H1 (cell line): ENCODE data around the gene PTPN1. TPM values are rescaled to one million over a fixed set of nuclear protein-coding genes. Genes with fewer than 3 reads are reported as not detected.

Experiments
- BRCA1 ChIP-seq: IDR thresholded peaks from 2 replicates; pipeline ENCODE4 v1.6.1; 2012; ENCODE audit warnings: low read depth, low read length, improper control_type of control experiment
- HDAC2 ChIP-seq, 2 experiments: fragments of 300-600 bp in 1 of 2; sonication (generic) in 1 of 2; IDR thresholded peaks; 2 replicates each; pipeline ENCODE4 v1.6.1; 2011 to 2012; ENCODE audit warnings: low read depth in 2 of 2, low read length in 2 of 2, mild to moderate bottlenecking in 2 of 2, moderate library complexity in 2 of 2, borderline replicate concordance in 1 of 2, inconsistent platforms in 1 of 2
- SUZ12 ChIP-seq: fragments of 200-600 bp; sonication (generic); IDR thresholded peaks from 2 replicates; pipeline ENCODE4 v1.6.1; 2012; ENCODE audit warnings: mild to moderate bottlenecking, inconsistent platforms, low read length, moderate library complexity, mixed read lengths
- TAF1 ChIP-seq: IDR thresholded peaks from 2 replicates; pipeline ENCODE4 v1.6.1; 2011; ENCODE audit warnings: mild to moderate bottlenecking, low read depth, low read length
- USF2 ChIP-seq: IDR thresholded peaks from 2 replicates; pipeline ENCODE4 v1.6.1; 2011; ENCODE audit warnings: low read length, improper control_type of control experiment
- polyA plus RNA-seq, 7 experiments: library from polyadenylated mRNA; depleted of rRNA in 3 of 7; stranded (reverse) in 5 of 7; unstranded in 2 of 7; fragments of >200 nt in 5 of 7; fragments of 200-250 nt in 2 of 7; gene quantifications; 1 replicate in 5 of 7; 2 replicates in 1 of 7; 4 replicates in 1 of 7; pipeline versions ENCODE4 v1.2.1 to v1.2.3, GENCODE V29; 2011 to 2013; ENCODE audit warnings: missing spikeins in 2 of 7, mixed read lengths in 2 of 7
- total RNA-seq: library from RNA; stranded (reverse); fragmentation: NEBNext Ultra II Directional; extraction: Animal tissue kit (Norgen Biotek cat#: 25700); gene quantifications from 2 replicates; pipeline ENCODE4 v1.2.1, GENCODE V29; 2021

PTPN1 gene
- total and polyA plus RNA-seq, 2 of the 8 experiments (the other 6 are each of a cell fraction or from before 2014, with no cell fraction given) = 18.6 to 32.1 TPM

- TF ChIP-seq SUZ12 (no peak), HDAC2 (IDR thresholded peaks at IDR 0.05; ENCODE audit: borderline replicate concordance in 1 of 2, low read depth in 2 of 2, low read length in 2 of 2) (no peak), USF2 (no peak), TAF1 (no peak), BRCA1 (no peak)
Observed at GRCh38 chr20:50584687-50585086, 74.5 kb downstream of the PTPN1 start (continued).
